Dermis microvascular lymphatic vessel endothelial cell (primary cell): ENCODE data around the gene RIT2. TPM values are rescaled to one million over a fixed set of nuclear protein-coding genes. Genes with fewer than 3 reads are reported as not detected.

ENCODE experiments used
- DNase-seq, 2 donors: peaks; one replicate each; pipeline versions ENCODE4 v3.0.0 to v3.0.0-alpha.2; 2010; ENCODE audit warnings: low read depth in 2 of 2
- total RNA-seq: library from RNA; depleted of rRNA; stranded (reverse); fragments of >200 nt; gene quantifications from 2 replicates; pipeline ENCODE4 v1.2.1, GENCODE V29; 2014

RIT2 gene
- total RNA-seq, 1 donor from 2014 or later: not detected

DNA sequence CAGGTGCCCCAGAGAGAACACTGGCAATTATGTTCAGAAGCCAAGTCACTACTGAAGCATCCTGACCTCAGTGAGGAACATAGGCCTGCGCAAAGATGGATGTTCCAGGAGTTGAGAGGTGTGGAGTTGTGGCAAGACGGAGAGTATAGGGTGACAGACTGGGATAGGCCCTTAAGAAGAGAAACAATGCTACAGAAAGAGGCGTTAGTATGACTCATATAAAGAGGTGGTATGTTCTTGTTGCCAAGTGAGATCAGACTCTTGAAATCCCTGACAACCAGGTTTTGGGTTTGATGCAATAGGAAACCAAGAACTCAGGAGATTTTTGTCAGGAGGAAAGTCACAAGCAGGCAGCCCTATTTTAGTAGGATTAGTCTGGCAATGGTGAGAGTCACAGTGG lies 185.6 kb downstream of the RIT2 start:
- DNase-seq: peak in 1 of 2 donors; percentile 2

DNA sequence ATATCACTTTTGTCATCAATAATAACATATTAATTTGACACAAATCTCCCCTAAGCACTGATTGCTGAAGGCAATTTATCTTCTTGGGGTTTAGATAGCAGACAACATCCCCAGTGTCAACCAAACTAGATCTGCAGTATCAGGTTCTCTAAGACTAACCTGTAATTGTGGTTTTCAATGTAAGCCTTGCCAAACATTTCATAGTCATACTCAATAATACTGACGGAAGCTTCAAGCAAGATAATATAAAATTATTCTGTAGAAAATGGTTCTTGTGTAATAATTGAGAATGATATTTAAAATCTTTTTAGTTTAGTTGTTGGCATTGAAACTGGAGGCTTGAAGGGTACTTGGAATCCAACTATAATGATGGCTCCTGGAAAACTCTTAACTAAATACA lies 186.3 kb downstream of the RIT2 start:
- no peak for DNase-seq

DNA sequence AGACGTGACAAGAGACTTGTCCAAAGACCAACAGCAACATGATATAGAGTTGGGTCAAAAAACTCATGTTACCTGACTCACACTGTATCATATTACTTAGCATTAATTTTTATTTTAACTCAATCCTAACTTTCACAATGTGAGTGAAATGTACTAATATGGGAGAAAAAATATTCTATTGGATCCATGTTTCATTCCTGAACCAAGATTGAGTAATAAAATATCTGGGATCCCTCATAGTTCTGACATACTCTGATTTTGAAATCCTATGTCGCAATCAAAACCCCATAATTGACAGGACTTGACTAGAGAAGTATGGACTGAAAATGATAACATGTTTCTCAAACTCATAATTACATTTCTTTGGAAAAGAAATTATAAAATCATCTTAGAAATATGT lies 190.4 kb downstream of the RIT2 start:
- no peak for DNase-seq

DNA sequence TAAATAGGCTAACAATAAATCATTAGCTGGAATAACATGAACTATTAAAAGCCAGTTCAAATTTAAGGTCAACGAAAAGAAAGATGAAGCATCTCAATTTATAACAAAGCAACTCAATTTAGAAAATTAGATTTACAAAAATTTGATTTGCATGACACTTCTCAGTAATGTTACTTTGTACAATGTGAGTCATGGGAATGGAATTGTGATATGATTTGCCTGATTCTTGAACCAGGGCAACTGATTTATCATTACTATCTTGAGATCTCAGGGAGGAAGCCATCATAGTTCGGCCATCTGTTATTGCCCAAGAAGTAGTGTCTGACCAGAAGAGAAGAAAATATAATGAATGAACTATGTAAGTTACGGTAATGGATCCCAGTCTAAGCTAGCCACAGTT lies 193.1 kb downstream of the RIT2 start:
- no peak for DNase-seq

DNA sequence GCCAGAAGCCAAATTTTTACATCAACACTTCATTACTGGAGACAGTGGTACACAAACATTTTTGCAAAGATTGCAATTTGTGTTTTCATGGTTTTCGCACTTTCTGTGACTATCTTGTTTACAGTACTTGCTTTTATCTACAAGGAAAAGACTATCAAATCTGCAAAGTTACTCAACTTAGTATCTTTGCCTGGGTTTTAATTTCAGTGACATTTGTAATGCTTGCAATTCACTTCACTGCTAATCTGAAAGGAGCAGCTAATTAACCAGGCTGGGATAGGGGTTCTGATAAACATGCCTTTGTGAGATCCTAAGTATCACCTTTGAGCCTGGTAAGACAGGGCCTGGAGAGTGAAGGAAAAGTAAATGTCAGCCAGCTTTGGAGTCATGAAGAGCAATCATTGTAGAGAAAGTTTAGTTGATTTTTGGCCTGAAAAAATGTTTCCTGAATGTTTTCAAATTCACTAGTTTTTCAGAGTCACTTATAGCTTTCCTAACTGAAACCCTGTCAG lies 194.2 kb downstream of the RIT2 start:
- DNase-seq: no peak

DNA sequence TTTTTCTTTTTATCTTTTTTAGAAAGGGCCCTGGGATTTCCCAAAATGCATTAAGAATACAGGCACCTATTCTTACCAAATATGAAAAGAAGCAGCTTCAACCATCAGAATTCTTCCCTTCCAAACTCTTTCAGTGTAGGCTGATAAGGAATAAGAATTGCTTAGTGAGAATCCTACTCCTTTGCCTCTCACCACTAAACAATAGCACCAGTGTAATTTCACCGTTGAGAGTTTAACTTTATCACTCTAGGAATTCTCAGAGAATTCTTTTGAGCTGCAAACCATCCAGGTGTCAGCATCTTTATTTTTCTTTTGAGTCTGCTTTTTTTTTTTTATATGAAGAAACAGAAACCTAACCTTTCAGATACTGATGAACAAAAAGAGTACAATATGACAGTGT lies 194.9 kb downstream of the RIT2 start:
- DNase-seq: no peak

DNA sequence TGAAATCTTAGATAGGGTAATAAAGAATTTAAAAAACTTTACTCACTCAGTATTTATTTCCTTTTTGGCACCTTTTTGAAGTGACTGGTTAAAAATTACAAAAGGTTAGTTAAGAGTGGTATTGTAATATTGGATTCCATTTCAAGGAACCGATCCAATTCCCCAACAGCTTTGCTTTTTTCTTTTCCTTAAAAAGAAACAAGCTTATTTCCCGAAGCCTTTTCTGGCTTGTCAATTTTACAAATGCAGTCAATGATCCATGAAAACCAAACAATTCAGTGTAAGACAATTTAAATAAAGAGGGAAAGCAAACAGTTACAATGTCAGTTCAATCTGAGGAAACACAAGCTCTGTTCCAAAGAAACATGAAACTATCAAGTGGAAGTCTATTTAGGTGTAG lies 200.2 kb downstream of the RIT2 start:
- DNase-seq: no peak

DNA sequence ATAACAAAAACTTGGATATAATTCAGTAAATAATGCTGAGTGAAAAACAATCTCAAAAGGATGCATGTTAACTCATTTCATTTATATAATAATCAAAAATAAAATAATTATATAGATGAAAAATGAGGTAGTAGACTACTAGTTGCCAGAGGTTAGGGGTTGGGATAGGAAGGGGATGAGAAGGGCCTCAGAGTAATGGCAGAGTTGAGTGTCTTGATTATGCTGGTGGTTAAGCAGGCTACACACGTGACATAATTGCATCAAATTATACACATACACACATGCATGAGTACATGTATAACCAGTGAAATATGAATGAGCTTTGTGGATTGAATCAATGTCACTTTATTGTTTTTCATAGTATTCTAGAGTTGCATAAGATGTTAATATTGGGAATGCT lies 201.0 kb downstream of the RIT2 start:
- DNase-seq: no peak

DNA sequence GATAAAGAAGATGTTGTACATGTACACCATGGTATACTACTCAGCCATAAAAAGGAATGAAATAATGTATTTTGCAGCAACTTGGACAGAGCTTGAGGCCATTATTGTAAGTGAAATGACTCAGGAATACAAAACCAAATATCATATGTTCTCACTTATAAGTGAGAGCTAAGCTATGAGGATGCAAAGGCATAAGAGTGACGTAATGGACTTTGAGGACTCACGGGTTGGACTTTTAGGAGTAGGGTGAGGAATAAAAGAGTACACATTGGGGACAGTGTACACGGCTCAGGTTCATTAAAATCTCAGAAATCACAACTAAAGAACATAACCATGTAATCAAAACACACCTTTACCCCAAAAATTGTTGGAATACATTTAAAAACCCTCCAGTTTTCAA lies 206.4 kb downstream of the RIT2 start:
- DNase-seq: no peak

DNA sequence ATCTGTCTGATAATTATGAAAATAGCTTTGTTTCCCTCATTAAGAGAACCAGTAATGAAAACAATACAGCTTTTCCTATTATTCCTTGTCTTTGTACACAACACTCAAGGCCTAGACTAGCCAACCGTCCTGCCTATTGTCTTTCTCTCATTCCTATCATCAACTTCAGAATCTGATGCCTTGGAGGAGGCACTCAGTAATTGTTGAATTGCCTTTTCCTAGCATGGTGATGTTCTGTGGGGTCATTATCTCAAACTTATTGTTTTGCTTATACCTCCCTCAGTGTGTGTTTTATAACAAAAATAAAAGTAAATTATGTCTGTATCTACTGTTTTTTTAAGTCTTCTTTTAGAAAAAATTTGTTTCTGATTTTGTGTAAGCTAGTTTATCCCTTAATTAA lies 208.7 kb downstream of the RIT2 start:
- DNase-seq: no peak

DNA sequence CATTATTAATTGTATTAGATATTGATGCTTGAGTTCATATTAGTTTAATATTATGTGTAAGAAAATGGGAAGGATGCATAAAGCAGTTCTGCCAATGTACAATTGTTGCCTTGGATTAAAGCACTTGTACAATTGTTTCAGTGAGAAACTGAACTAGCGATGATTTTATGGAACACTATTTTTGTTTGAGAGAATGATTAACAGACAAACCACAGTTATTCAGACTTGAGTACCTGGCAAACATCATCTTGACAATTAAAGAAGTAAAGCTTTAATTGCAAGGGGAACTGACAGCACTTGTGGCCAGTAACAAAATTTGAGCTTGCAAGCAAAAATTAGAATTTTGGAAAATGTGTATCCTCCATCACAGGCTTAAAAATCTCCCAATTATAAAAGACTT lies 214.3 kb downstream of the RIT2 start:
- no peak for DNase-seq

DNA sequence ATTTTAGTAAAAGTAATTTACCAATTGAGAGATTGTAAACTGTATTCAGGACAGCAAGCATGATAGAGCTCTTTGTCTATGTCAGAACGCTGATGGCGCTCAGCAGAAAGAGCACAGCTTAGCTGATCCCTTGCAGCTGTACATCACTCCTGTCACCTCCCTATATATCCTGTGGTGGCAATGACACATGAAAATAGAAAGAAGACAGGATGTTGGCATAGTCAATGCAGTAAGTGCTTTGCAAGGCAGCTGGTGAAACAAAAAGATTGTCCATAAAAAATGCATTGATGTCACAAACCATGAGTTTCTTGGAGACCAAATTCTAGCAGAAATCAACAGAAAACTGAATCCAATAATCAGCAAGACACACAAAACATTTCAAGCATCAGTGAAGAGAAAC lies 221.5 kb downstream of the RIT2 start:
- DNase-seq: no peak

DNA sequence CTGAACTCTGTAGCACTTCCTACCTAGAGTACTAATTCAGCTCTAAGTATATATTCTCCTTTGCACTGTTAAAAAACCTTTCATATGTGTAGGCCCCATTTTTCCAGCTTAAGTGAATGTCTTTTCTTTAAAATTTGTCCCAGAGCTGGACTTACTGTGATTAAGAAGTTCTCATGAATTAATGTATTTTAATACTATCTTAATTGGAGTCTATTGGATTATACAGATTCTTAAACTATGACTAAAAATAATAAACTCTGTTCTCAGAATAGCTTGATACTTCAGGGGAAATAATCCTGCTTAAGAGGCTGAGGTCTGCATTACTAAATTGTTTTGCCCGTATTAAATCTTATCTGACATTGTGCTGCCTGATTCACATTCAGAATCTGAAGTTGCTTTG lies 223.3 kb downstream of the RIT2 start:
- no peak for DNase-seq

DNA sequence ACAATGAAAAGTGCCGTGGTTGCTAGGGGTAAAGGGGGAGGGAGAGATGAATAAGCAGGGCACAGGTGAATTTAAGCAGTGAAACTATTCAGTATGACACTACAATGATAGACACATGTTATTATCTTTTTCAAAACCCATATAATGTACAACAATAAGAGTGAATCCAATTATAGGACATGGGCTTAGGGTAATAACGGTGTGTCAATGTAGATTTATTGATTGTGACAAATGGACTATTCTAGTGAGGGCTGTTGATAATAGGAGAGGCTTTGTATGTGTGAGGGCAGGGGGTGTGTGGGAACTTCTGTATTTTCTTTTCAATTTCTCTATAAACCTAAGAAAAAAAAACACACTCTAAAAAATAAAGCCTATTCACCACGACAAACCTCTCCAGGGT lies 223.8 kb downstream of the RIT2 start:
- DNase-seq: no peak

DNA sequence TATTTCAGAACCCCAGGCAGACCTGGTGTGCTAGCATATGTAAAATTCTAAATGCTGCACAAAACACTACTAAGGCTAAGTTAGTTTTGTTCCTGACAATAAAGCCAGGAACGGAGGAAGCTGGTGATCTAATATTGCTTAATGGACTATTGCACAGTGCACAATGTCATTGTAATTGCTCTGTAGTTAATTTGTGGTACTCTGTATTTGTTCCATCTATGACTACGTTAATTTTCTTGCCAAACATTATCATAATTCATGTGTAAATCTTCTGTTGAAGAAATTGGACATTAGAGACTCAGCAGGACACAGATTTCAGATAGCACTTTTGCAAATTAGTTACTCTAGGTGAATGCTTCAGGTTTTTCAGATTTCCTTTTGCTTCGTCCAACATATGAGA lies 232.3 kb downstream of the RIT2 start:
- no peak for DNase-seq

DNA sequence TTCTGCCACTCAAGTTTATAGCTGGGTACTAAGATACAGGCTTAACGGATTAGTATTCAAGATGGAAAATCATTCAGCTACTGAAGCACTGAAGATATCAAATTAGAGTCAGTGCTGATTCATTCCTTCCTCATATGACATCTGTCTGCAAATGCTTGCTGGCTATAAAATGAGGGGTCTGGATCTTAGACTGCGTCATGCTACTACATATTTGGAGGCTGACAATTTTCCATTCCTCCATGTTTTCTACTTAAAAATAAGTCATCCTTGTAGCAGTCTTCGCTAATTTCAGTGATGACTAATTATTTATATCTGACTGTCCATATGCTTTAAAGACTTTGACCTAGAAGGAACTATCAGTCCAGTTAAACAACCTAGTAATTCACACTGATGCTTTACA lies 233.4 kb downstream of the RIT2 start:
- DNase-seq: no peak

DNA sequence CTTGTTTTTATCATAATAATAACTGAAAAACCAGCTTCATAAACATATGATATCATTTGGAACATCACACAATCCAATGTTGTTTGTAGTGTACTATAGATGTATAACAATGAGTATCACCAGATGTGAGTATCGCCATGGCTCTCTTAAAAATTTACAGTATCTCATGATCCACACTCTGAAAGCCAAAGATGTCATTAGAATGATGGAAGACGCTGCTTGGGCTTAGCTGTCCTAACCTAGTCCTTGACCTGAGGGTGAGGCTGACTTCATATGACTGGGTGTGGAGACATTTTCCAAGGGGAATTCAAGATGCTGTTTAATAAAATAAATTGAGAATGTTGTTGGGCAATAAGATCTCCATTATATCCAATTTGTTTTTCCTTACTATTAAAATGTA lies 242.6 kb downstream of the RIT2 start:
- DNase-seq: no peak

DNA sequence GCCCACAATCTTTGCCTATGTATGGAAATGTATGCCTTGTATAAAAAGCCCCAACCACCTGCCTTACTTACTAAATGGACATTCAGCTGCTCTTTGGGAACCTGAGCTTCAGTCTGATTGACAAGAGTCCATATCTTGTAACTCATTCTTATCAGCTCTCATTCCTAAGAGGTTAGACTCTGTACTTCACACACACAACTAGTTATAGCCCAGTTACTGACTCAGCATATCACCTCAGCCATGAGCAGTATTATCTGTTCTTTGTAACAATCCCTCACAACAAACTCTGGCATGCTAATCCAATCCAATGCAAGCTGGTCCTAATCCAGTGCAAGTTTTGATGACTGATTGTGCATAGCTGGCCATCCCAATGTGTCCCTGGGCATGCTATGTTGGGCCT lies 250.6 kb downstream of the RIT2 start:
- DNase-seq: no peak

DNA sequence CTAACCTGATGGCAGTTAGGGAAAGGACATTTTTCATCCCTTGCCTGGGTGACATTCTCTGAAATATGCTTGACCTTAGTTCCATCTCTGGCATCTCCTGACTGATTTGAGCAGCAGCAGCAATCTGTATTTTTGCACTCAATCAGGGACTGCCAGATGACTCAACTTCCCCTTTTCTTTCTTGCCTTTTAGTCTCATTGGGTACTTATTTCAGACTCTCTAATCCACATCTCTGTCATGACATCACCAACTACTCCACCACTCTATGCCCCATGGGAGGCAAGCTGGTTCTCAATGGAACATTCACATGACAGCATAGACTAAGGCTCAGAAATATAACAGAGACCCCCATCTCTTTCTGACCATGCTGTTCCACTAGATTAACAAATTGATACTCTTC lies 254.2 kb downstream of the RIT2 start:
- DNase-seq: no peak

DNA sequence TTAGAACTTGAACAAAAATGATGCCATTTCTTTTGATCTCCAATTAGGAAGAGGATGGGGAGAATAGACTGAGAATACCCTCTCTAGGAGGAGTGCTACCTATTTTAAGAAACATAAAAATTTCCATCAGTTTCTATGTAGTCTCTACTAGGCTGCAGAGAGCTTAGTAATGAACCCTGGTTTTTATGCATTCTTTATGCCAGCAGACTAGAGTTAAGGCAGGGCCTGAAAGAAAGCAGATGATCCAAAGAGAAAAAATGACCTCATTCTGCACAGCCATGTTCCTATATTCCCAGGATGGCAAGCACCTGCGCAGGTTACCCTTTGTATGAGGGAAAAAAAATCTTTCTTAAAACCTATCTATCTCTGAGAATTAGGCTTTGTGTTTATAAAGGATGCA lies 254.9 kb downstream of the RIT2 start:
- no peak for DNase-seq

DNA sequence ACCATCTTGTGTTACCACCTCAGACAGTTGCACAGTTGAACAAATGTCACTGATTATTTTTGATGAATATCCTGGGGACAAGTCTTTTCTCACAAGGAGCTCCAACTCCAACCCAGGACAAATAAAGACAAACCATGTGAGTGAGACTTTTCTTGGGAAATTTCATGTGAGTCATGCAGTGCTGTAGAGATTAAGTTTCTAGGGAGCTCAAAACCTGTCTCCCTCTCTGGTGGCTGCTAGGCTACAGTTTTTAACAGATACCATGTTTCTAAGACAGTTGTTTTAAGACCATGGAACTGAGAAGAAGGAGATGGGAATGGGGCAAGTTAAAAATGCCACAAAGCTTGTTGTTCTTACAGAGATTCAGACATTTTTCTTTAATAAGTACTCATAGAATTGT lies 255.5 kb downstream of the RIT2 start:
- DNase-seq: no peak

DNA sequence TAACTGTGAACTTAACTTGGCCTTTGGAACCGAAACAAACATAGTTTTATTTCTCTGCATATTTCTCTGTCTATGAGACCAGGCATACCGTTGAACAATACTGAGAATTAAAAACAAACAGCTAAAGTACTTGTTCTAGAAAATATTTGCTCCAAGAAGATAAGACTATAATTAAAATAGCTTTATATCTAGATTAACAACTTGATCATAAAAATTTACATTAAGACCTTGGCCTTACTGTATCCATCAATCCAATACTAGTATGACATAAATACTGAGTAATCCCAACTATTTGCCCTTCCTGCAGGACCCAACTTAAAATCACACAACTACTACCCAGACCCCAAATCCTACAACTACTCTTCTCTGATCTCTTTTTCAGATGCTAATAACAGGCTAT lies 260.9 kb downstream of the RIT2 start:
- DNase-seq: no peak

DNA sequence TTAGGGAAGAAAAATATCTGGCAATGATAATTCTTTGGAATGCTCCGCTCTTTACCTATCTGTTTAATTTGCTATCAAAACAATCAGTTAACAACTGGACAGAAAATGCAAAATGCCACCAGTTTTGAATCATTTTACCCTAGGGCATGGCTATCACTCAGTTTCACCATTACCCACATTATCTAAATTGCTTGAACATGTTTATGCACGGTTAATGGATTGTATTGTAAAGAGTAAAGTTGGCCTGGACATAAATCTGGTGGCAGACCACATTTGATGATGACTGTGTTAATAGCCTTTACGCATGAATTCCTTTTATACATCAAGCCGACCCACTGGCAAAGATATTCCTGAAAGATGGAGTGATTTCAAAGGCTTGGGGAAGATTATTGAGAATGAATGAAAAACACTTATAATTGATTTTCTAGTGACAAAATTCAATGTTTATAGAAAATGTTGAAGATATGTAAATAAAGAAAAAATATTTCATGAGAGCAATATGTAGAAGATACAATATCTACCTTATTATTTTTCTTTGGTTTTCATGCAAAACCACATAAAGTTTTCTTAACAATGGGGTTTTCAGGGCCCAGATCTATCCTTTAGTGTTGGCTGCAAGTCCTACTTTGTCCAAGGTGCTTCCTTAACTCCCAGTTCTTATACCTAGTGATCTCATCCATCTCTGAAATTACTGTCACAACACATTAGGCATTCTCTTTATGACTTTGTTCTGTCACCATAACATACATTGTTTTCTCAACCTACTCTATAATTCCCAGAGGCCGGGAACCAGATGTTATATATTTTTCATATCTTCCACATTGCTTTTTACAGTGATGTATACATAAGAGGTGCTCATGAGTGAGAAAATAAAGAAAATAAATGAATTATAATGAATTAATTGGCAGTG lies 265.1 kb downstream of the RIT2 start:
- no peak for DNase-seq

DNA sequence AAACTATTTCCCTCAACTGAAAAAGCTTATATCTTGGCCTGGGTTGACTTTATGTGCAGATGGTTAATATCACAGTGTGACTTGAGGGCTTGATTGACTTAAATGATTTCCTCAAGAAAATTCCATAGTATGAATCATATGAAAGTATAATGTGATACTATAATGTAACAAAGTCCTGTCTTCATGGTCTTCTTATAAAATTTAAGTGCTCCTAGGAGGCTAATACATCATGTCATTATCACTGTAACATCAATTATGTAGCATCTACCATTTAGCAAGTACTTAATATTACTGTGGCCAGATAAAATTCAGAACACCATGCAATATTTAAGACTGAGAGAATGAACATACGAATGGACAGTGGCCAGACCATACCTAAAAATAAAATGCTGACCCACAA lies 276.1 kb downstream of the RIT2 start:
- no peak for DNase-seq
